Smooth muscle cell (in vitro differentiated cells): ENCODE measurements around the gene TMEM229B. TPM values are rescaled to one million over a fixed set of nuclear protein-coding genes. Genes with fewer than 3 reads are reported as not detected.

Experiments
- DNase-seq: peaks from one replicate; lab custom pipeline; 2025; ENCODE audit not compliant: unreplicated experiment; lab: John Stamatoyannopoulos, UW
- H2AFZ ChIP-seq: fragments of 200-600 bp; sonication (generic); 2 replicates; pipeline ENCODE4 v1.6.0; 2016; ENCODE audit warnings: antibody characterized with exemption, low read depth, mild to moderate bottlenecking
- H3F3A ChIP-seq: fragments of 200-600 bp; sonication (generic); 2 replicates; pipeline ENCODE4 v1.6.0; 2017; ENCODE audit warnings: antibody characterized with exemption, low read depth
- H3K27ac ChIP-seq: fragments of 200-600 bp; sonication (generic); 2 replicates; pipeline ENCODE4 v1.5.1; 2016; ENCODE audit warnings: low read depth, mild to moderate bottlenecking
- H3K27me3 ChIP-seq: fragments of 200-600 bp; sonication (generic); 2 replicates; pipeline ENCODE4 v1.6.1; 2016; ENCODE audit warnings: low read depth, mild to moderate bottlenecking
- H3K36me3 ChIP-seq: fragments of 200-600 bp; sonication (generic); 2 replicates; pipeline ENCODE4 v1.5.1; 2016; ENCODE audit warnings: low read depth
- H3K4me1 ChIP-seq: fragments of 200-600 bp; sonication (generic); 2 replicates; pipeline ENCODE4 v1.5.1; 2016; ENCODE audit warnings: low read depth
- H3K4me2 ChIP-seq: fragments of 200-600 bp; sonication (generic); 2 replicates; pipeline ENCODE4 v1.6.0; 2016; ENCODE audit warnings: mild to moderate bottlenecking
- H3K4me3 ChIP-seq: fragments of 200-600 bp; sonication (generic); 2 replicates; pipeline ENCODE4 v1.5.1; 2016; ENCODE audit warnings: mild to moderate bottlenecking
- H3K79me2 ChIP-seq: fragments of 200-600 bp; sonication (generic); 2 replicates; pipeline ENCODE4 v1.6.0; 2016; ENCODE audit warnings: low read depth, mild to moderate bottlenecking
- H3K9ac ChIP-seq: fragments of 200-600 bp; sonication (generic); 2 replicates; pipeline ENCODE4 v1.6.0; 2016; ENCODE audit warnings: low read depth
- H3K9me3 ChIP-seq: fragments of 200-600 bp; sonication (generic); replicated peaks from 2 replicates; pipeline ENCODE4 v1.5.1; 2016; ENCODE audit warnings: low read depth
- H4K20me1 ChIP-seq: fragments of 200-600 bp; sonication (generic); 2 replicates; pipeline ENCODE4 v1.6.0; 2016; ENCODE audit warnings: low read depth
- WGBS: methylation state at CpG from one replicate; pipeline ENCODE4 v1.1.7; 2016; ENCODE audit warnings: low lambda C conversion rate; 5-methylcytosine and 5-hydroxymethylcytosine counted together
- microRNA-seq: library from miRNA; unstranded; fragments of <30 nt; microRNA quantifications from one replicate; pipeline ENCODE4, GENCODE V29; 2016; ENCODE audit warnings: borderline number of aligned reads
- polyA plus RNA-seq: library from polyadenylated mRNA; unstranded; fragments of >200 nt; fragmentation: Nextera tagmentation; extraction: Ambion mirVana; gene quantifications from 2 replicates; pipeline ENCODE4 v1.2.1, GENCODE V29; 2016
- small RNA-seq: library from RNA; depleted of rRNA; stranded (forward); fragments of <200 nt; gene quantifications from one replicate; pipeline ENCODE3, GENCODE V24; 2014
- total RNA-seq: library from RNA; depleted of rRNA; stranded (reverse); fragments of >200 nt; gene quantifications from 2 replicates; pipeline ENCODE4 v1.2.3, GENCODE V29; 2014
- TF ChIP-seq, protein P1 (sequence below): fragments of 200-600 bp; sonication (generic); IDR thresholded peaks from 2 replicates; pipeline ENCODE4 v1.5.1; 2017; ENCODE audit warnings: borderline replicate concordance, mild to moderate bottlenecking, antibody characterized with exemption; ENCODE audit not compliant: insufficient read depth, poor library complexity, severe bottlenecking

Gene TMEM229B
- total and polyA plus RNA-seq, 2 experiments from 2014 or later: 0.22 to 0.49 TPM

DNA sequence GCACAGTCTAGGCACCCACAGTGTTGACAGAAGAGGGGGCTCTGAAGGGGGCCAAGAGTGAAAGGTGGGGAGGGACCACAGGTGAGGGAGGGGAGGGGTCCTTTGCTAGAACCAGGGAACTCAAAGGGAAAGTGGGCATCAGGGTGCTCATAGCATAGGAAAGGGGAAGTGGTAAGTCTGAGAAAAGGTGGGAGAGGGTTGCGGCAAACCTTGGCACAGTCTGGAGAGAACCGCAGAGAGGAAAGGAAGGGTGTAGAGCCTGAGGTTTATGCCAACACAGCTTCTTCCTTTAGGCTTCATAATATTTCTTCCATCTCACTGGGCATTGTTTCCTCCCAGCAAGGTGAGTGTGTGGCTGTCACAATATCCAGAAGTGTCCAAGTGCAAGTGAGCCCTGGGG, 65.1 kb downstream of the TMEM229B start:
- H3K9me3 ChIP-seq: no peaks in the 10 kb centered on the region
- no peaks in the 10 kb centered on the region for H3K36me3 ChIP-seq
- H3K27me3 ChIP-seq: no peaks in the 10 kb centered on the region
- no peak overlapping the region for H3K4me2 ChIP-seq
- H4K20me1 ChIP-seq: no peaks in the 10 kb centered on the region
- no peak overlapping the region for H2AFZ ChIP-seq
- no peak overlapping the region for H3K9ac ChIP-seq
- WGBS: 100% methylated on average over 2 of the region's 2 CpGs
- TF ChIP-seq, protein P1, sequence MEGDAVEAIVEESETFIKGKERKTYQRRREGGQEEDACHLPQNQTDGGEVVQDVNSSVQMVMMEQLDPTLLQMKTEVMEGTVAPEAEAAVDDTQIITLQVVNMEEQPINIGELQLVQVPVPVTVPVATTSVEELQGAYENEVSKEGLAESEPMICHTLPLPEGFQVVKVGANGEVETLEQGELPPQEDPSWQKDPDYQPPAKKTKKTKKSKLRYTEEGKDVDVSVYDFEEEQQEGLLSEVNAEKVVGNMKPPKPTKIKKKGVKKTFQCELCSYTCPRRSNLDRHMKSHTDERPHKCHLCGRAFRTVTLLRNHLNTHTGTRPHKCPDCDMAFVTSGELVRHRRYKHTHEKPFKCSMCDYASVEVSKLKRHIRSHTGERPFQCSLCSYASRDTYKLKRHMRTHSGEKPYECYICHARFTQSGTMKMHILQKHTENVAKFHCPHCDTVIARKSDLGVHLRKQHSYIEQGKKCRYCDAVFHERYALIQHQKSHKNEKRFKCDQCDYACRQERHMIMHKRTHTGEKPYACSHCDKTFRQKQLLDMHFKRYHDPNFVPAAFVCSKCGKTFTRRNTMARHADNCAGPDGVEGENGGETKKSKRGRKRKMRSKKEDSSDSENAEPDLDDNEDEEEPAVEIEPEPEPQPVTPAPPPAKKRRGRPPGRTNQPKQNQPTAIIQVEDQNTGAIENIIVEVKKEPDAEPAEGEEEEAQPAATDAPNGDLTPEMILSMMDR: no peak
- H3K4me3 ChIP-seq: no peak overlapping the region
- no peak overlapping the region for H3K27ac ChIP-seq
- H3K4me1 ChIP-seq: no peaks in the 10 kb centered on the region
- H3K79me2 ChIP-seq: no peaks in the 10 kb centered on the region
- H3F3A ChIP-seq: no peaks in the 10 kb centered on the region
- DNase-seq: no peak

DNA sequence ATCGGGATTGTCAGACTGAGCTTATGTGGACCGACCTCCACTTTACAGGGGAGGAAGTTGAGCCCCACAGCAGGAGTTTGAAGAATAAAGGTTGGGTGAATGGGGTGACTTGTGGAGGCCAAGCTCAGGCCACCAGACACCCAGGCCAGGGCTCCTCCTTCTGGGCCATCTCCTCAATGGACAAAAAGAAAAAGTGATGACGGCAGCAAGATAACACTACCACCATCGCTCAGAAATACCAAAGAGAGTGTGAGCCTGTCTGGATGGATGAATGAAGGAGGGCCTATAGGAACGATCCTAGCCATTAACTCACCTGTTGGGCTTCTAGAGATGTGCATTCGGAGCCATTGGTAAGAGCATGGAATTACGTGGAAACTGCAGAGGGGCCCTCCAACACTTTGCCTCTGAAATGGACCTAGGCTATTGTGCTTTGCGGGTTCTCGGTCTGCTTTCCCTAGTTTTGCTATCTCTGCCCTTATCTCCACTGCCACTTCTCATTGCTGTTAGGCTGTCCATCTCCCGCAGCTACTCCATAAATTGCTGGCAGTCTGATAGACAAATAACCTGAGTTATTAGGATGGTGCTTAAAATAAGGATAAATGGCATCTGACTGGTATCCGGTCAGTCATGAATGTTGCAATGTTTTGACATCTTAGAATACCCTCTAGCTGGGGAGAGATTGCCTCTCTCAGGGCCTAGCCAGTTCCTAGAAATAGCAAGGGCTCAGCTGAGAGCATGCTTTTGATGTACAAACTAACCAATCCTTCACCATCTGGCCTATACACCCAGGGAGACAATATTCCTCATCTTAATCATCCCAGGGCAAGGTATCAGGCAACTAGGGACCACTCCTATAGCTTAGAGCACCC, 66.9 kb downstream of the TMEM229B start:
- Histone ChIP-seq H3K4me2 (no peak overlapping the region), H3K4me1 (no peaks in the 10 kb centered on the region), H3K4me3 (no peak overlapping the region), H3K36me3 (no peaks in the 10 kb centered on the region), H3K27ac (no peak overlapping the region), H3K9ac (no peak overlapping the region), H3K27me3 (no peaks in the 10 kb centered on the region), H2AFZ (no peak overlapping the region), H3F3A (no peaks in the 10 kb centered on the region), H3K9me3 (no peaks in the 10 kb centered on the region), H3K79me2 (no peaks in the 10 kb centered on the region), H4K20me1 (no peaks in the 10 kb centered on the region)
- 94% methylated on average over 11 of the region's 11 CpGs for WGBS
- TF ChIP-seq, protein P1: no peak
- no peak for DNase-seq

Small RNAs within 50 kb of the gene (microRNA-seq; reads per million reads assigned to microRNA genes)
- gene MIR5694: not detected

Small RNAs within 50 kb of the gene (small RNA-seq; reads per million reads assigned to genes)
- gene MIR5694: not detected

Other genes starting within 250 kb of the TMEM229B start
- 26.4 and 29.2 TPM in 2 replicates for gene PALS1, start 247.3 kb downstream of the TMEM229B start, total RNA-seq
- 4.6 and 7.0 TPM in 2 replicates for gene PALS1, start 247.3 kb downstream of the TMEM229B start, polyA plus RNA-seq
- gene ATP6V1D, start 128.9 kb downstream of the TMEM229B start, total RNA-seq: 93.8 and 95.2 TPM in 2 replicates
- gene ATP6V1D, start 128.9 kb downstream of the TMEM229B start, polyA plus RNA-seq: 119 and 122 TPM in 2 replicates
- 93.9 and 121 TPM in 2 replicates for gene EIF2S1, start 128.4 kb downstream of the TMEM229B start, total RNA-seq
- 126 and 133 TPM in 2 replicates for gene EIF2S1, start 128.4 kb downstream of the TMEM229B start, polyA plus RNA-seq
- 1.8 and 3.1 TPM in 2 replicates for gene PLEK2, start 76.6 kb downstream of the TMEM229B start, total RNA-seq
- gene PLEK2, start 76.6 kb downstream of the TMEM229B start, polyA plus RNA-seq: 1.6 and 4.2 TPM in 2 replicates
- gene PLEKHH1, start 44.6 kb upstream of the TMEM229B start, total RNA-seq: 2.6 and 12.1 TPM in 2 replicates
- 0.88 and 3.8 TPM in 2 replicates for gene PLEKHH1, start 44.6 kb upstream of the TMEM229B start, polyA plus RNA-seq
- gene PIGH, start 111.5 kb upstream of the TMEM229B start, total RNA-seq: 15.5 and 35.8 TPM in 2 replicates
- gene PIGH, start 111.5 kb upstream of the TMEM229B start, polyA plus RNA-seq: 20.6 and 23.7 TPM in 2 replicates
- gene ARG2, start 131.2 kb upstream of the TMEM229B start, total RNA-seq: 11.3 and 13.4 TPM in 2 replicates
- gene ARG2, start 131.2 kb upstream of the TMEM229B start, polyA plus RNA-seq: 11.7 and 18.5 TPM in 2 replicates
- 32.9 and 33.0 TPM in 2 replicates for gene VTI1B, start 185.9 kb upstream of the TMEM229B start, total RNA-seq
- gene VTI1B, start 185.9 kb upstream of the TMEM229B start, polyA plus RNA-seq: 106 and 113 TPM in 2 replicates
- 104 and 121 TPM in 2 replicates for gene RDH11, start 207.0 kb upstream of the TMEM229B start, total RNA-seq
- gene RDH11, start 207.0 kb upstream of the TMEM229B start, polyA plus RNA-seq: 106 and 116 TPM in 2 replicates
- 0.09 and 1.9 TPM in 2 replicates for gene RDH12, start 213.2 kb upstream of the TMEM229B start, total RNA-seq
- 0.30 TPM in 1 of 2 replicates, not detected in the other for gene RDH12, start 213.2 kb upstream of the TMEM229B start, polyA plus RNA-seq